Activated CD4-positive, alpha-beta T cell treated with anti-CD3 and anti-CD28 coated beads, Interleukin-2, amount 50 U/mL, for 4 hours (primary cell): ENCODE results near the gene CH25H.

Experiments used
- DNase-seq, 2 experiments: peaks; one replicate each; pipeline ENCODE4 v3.0.0-alpha.2; 2020

The CH25H gene

GRCh38 chr10:89228146-89228545, 21.0 kb upstream of the CH25H start:
- no peak for DNase-seq

GRCh38 chr10:89226891-89227290, 19.8 kb upstream of the CH25H start:
- DNase-seq: no peak

GRCh38 chr10:89224739-89225443, 17.8 kb upstream of the CH25H start:
- DNase-seq: no peak

- no peak for DNase-seq
Measured at GRCh38 chr10:89221919-89222318, 14.8 kb upstream of the CH25H start.

- no peak for DNase-seq
Measured at GRCh38 chr10:89219513-89220218, 12.5 kb upstream of the CH25H start.

- peak; percentile 55 to 59 for DNase-seq
Measured at GRCh38 chr10:89217057-89217990, 10.2 kb upstream of the CH25H start.

GRCh38 chr10:89216056-89216455, 8.9 kb upstream of the CH25H start:
- DNase-seq: no peak

- DNase-seq: no peak
Measured at GRCh38 chr10:89215511-89215910, 8.4 kb upstream of the CH25H start.

- no peak for DNase-seq
Measured at GRCh38 chr10:89214566-89215165, 7.5 kb upstream of the CH25H start.

- no peak for DNase-seq
Measured at GRCh38 chr10:89213191-89213808, 6.2 kb upstream of the CH25H start.

GRCh38 chr10:89210794-89211425, 3.8 kb upstream of the CH25H start:
- DNase-seq: no peak

GRCh38 chr10:89209718-89210117, 2.6 kb upstream of the CH25H start:
- DNase-seq: no peak

- peak in 1 of 2 experiments; percentile 1 for DNase-seq
Measured at GRCh38 chr10:89207801-89208551, 859 bp upstream of the CH25H start.

- peak; percentile 3 to 6 for DNase-seq
Measured at GRCh38 chr10:89206402-89207180, 526 bp downstream of the CH25H start.

GRCh38 chr10:89204621-89205185, 2.4 kb downstream of the CH25H start:
- no peak for DNase-seq

- no peak for DNase-seq
Measured at GRCh38 chr10:89203237-89203636, 3.9 kb downstream of the CH25H start.

- DNase-seq: no peak
Measured at GRCh38 chr10:89202033-89202425, 5.1 kb downstream of the CH25H start.

GRCh38 chr10:89201345-89202032, 5.6 kb downstream of the CH25H start:
- no peak for DNase-seq

- no peak for DNase-seq
Measured at GRCh38 chr10:89197473-89197872, 9.6 kb downstream of the CH25H start.
